Ovary (tissue), 3 donors: ENCODE results near the gene SLCO3A1.

Source experiments
- CTCF ChIP-seq, 3 donors: fragments of 450-650 bp in 2 of 3; fragments of 200-600 bp in 1 of 3; IDR thresholded peaks; one replicate each; pipeline versions ENCODE4 v1.5.1 to v1.8.0; 2016 to 2022; ENCODE audit warnings: antibody characterized with exemption in 3 of 3, mild to moderate bottlenecking in 1 of 3
- POLR2A ChIP-seq: fragments of 450-650 bp; IDR thresholded peaks from one replicate; pipeline ENCODE4 v1.6.1; 2017; ENCODE audit warnings: antibody characterized with exemption, mild to moderate bottlenecking, moderate library complexity
- donor health status: DM: no; HTN: no; CAD: no.

GRCh38 chr15:91844341-91844740 is 9.2 kb upstream of the SLCO3A1 start:
- TF ChIP-seq CTCF (IDR thresholded peaks at IDR 0.05) (no peak), POLR2A (no peak)
